ENCODE data around the gene IFFO2. TPM values are rescaled to one million over a fixed set of nuclear protein-coding genes. Genes with fewer than 3 reads are reported as not detected.

Gene IFFO2
- total RNA-seq, 2 donors from 2014 or later, result 4.6 to 6.4 TPM

- H3K4me1 ChIP-seq (ENCODE audit: control insufficient read depth, insufficient read depth, low read length), result no peaks in the 10 kb centered on the region
- H3K9ac ChIP-seq (ENCODE audit: extremely low read depth, low read length, poor library complexity, severe bottlenecking), result no peak overlapping the region
- no peak overlapping the region for H3K27ac ChIP-seq (ENCODE audit: low read depth, low read length)
- H3K36me3 ChIP-seq (ENCODE audit: control insufficient read depth, insufficient read depth, low read length), result no peaks in the 10 kb centered on the region
- H3K27me3 Mint-ChIP-seq (ENCODE audit: insufficient read depth), result no peaks in the 10 kb centered on the region
- 90 to 92% methylated on average over 6 to 10 of the region's 10 CpGs for WGBS, 2 experiments (ENCODE audit: insufficient coverage in 1 of 2, insufficient read length in 1 of 2)
- H3K27ac Mint-ChIP-seq, result no peak overlapping the region
- no peaks in the 10 kb centered on the region for H3K9me3 ChIP-seq (ENCODE audit: control insufficient read depth, low read length)
- no peak for TF ChIP-seq CTCF (conservative IDR thresholded peaks at IDR 0.05)
- no peaks in the 10 kb centered on the region for H3K36me3 Mint-ChIP-seq (ENCODE audit: low read depth)
- H3K4me1 Mint-ChIP-seq, result no peaks in the 10 kb centered on the region
- H3K4me3 ChIP-seq (ENCODE audit: low read length), result no peak overlapping the region
- no peak overlapping the region for H3K4me3 Mint-ChIP-seq
- H3K27me3 ChIP-seq (ENCODE audit: control insufficient read depth, insufficient read depth, low read length, poor library complexity, severe bottlenecking), result no peaks in the 10 kb centered on the region
- no peaks in the 10 kb centered on the region for H3K9me3 Mint-ChIP-seq
- DNase-seq, result no peak
Observed at GRCh38 chr1:18876210-18876609, 80.3 kb downstream of the IFFO2 start.

- 94 to 100% methylated on average over 2 to 3 of the region's 3 CpGs for WGBS, 2 experiments (ENCODE audit: insufficient coverage in 1 of 2, insufficient read length in 1 of 2)
- no peak for TF ChIP-seq CTCF (conservative IDR thresholded peaks at IDR 0.05)
- Histone ChIP-seq H3K27me3 (ENCODE audit: control insufficient read depth, insufficient read depth, low read length, poor library complexity, severe bottlenecking) (no peaks in the 10 kb centered on the region), H3K9me3 (ENCODE audit: control insufficient read depth, low read length) (no peaks in the 10 kb centered on the region), H3K9ac (ENCODE audit: extremely low read depth, low read length, poor library complexity, severe bottlenecking) (no peak overlapping the region), H3K4me3 (ENCODE audit: low read length) (no peak overlapping the region), H3K27ac (ENCODE audit: low read depth, low read length) (no peak overlapping the region), H3K4me1 (ENCODE audit: control insufficient read depth, insufficient read depth, low read length) (no peaks in the 10 kb centered on the region), H3K36me3 (ENCODE audit: control insufficient read depth, insufficient read depth, low read length) (no peaks in the 10 kb centered on the region)
- DNase-seq, result no peak
- no peaks in the 10 kb centered on the region for H3K27me3 Mint-ChIP-seq (ENCODE audit: insufficient read depth)
- H3K36me3 Mint-ChIP-seq (ENCODE audit: low read depth), result no peaks in the 10 kb centered on the region
- no peak overlapping the region for H3K27ac Mint-ChIP-seq
- H3K9me3 Mint-ChIP-seq, result no peaks in the 10 kb centered on the region
- H3K4me1 Mint-ChIP-seq, result no peaks in the 10 kb centered on the region
- H3K4me3 Mint-ChIP-seq, result no peak overlapping the region
Observed at GRCh38 chr1:18875796-18876128, 80.7 kb downstream of the IFFO2 start.

GRCh38 chr1:18875107-18875795, 81.2 kb downstream of the IFFO2 start:
- no peak overlapping the region for H3K27ac Mint-ChIP-seq
- no peak overlapping the region for H3K9ac ChIP-seq (ENCODE audit: extremely low read depth, low read length, poor library complexity, severe bottlenecking)
- DNase-seq, result peak; percentile 98
- peak; percentile 95 for TF ChIP-seq CTCF (conservative IDR thresholded peaks at IDR 0.05)
- H3K36me3 ChIP-seq (ENCODE audit: control insufficient read depth, insufficient read depth, low read length), result no peaks in the 10 kb centered on the region
- H3K27me3 Mint-ChIP-seq (ENCODE audit: insufficient read depth), result no peaks in the 10 kb centered on the region
- no peaks in the 10 kb centered on the region for H3K9me3 Mint-ChIP-seq
- no peak overlapping the region for H3K4me3 Mint-ChIP-seq
- H3K4me3 ChIP-seq (ENCODE audit: low read length), result no peak overlapping the region
- no peaks in the 10 kb centered on the region for H3K9me3 ChIP-seq (ENCODE audit: control insufficient read depth, low read length)
- no peak overlapping the region for H3K27ac ChIP-seq (ENCODE audit: low read depth, low read length)
- H3K36me3 Mint-ChIP-seq (ENCODE audit: low read depth), result no peaks in the 10 kb centered on the region
- WGBS, 2 experiments (ENCODE audit: insufficient coverage in 1 of 2, insufficient read length in 1 of 2), result 60 to 62% methylated on average over 10 to 20 of the region's 20 CpGs
- H3K4me1 Mint-ChIP-seq, result no peaks in the 10 kb centered on the region
- no peaks in the 10 kb centered on the region for H3K4me1 ChIP-seq (ENCODE audit: control insufficient read depth, insufficient read depth, low read length)
- H3K27me3 ChIP-seq (ENCODE audit: control insufficient read depth, insufficient read depth, low read length, poor library complexity, severe bottlenecking), result no peaks in the 10 kb centered on the region

Measured in endodermal cell (in vitro differentiated cells).